ENCODE results near the gene TRRAP. TPM values are rescaled to one million over a fixed set of nuclear protein-coding genes. Genes with fewer than 3 reads are reported as not detected.

The TRRAP gene
- total and polyA plus RNA-seq, 2 of the 8 experiments (the other 6 are each of a cell fraction or from before 2014, with no cell fraction given), result 21.7 to 48.6 TPM

DNA sequence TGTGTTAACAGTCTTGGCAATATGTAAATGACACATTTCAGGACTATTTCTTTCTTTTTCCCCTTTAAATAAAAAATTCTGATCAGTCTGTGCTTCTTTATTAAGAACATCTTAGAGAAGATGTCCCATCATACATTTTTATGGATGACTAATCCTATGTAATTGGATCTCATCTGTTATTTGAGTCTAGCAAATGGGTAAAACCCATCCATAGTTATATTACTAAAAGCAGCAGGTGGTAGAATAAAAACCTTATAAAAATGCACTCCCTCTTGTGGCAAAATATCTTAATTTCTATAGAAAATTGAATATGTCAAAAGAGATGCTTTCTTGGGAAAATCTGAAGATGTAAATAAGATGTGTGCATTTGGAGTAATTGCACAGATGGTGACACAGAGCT, 35.3 kb downstream of the TRRAP start (continued):
- TF ChIP-seq EGR1 (IDR thresholded peaks at IDR 0.05; ENCODE audit: borderline replicate concordance, low read depth, low read length) (no peak), EZH2 (IDR thresholded peaks at IDR 0.05; ENCODE audit: low read depth, low read length, severe bottlenecking) (no peak)

Data from H1 (cell line).